ENCODE measurements around the gene YY2. TPM values are rescaled to one million over a fixed set of nuclear protein-coding genes. Genes with fewer than 3 reads are reported as not detected.

The YY2 gene
- total and polyA plus RNA-seq, 12 donors: 1.2 to 3.7 (median 1.8) TPM

GRCh38 chrX:21883258-21883657 is 27.5 kb downstream of the YY2 start:
- Histone ChIP-seq H3K4me1 (replicated peaks in 1 of 2) (no peaks in the 10 kb centered on the region), H3K36me3 (replicated peaks in 1 of 2) (no peaks in the 10 kb centered on the region), H3K4me3 (no peak overlapping the region), H3K27me3 (no peaks in the 10 kb centered on the region), H3K27ac (peak overlapping the region in 2 of 5 donors; percentile 27 to 47), H3K9me3 (replicated peaks in 1 of 3) (no peaks in the 10 kb centered on the region)
- 38 to 75% (median 65%) methylated on average over 5 of the region's 5 CpGs for WGBS, 4 donors
- TF ChIP-seq POLR2A (IDR thresholded peaks at IDR 0.05) (no peak), CTCF (IDR thresholded peaks at IDR 0.05) (no peak)
- DNase-seq: peak in 5 of 7 donors; percentile 20 to 40 (median 28)
- intact Hi-C loops (cut with DNase I): no loop called here

- 71 to 100% (median 80%) methylated on average over 1 of the region's 1 CpG for WGBS, 4 donors
- Histone ChIP-seq H3K27me3 (no peaks in the 10 kb centered on the region), H3K4me1 (replicated peaks in 1 of 2) (no peaks in the 10 kb centered on the region), H3K27ac (no peak overlapping the region), H3K4me3 (no peak overlapping the region), H3K36me3 (replicated peaks in 1 of 2) (no peaks in the 10 kb centered on the region), H3K9me3 (replicated peaks in 1 of 3) (no peaks in the 10 kb centered on the region)
- intact Hi-C loops (cut with DNase I): no loop called here
- TF ChIP-seq POLR2A (IDR thresholded peaks at IDR 0.05) (no peak), CTCF (IDR thresholded peaks at IDR 0.05) (no peak)
- no peak for DNase-seq
These were observed 29.8 kb downstream of the YY2 start for GRCh38 chrX:21885568-21885967.

GRCh38 chrX:21905313-21905712 is 49.5 kb downstream of the YY2 start:
- H3K4me1 ChIP-seq (replicated peaks in 1 of 2): no peaks in the 10 kb centered on the region
- H3K27ac ChIP-seq: no peak overlapping the region
- WGBS, 4 donors: 47 to 65% (median 60%) methylated on average over 2 of the region's 2 CpGs
- TF ChIP-seq CTCF (IDR thresholded peaks at IDR 0.05): no peak
- TF ChIP-seq POLR2A (IDR thresholded peaks at IDR 0.05): no peak
- no peak overlapping the region for H3K4me3 ChIP-seq
- no peaks in the 10 kb centered on the region for H3K27me3 ChIP-seq
- H3K9me3 ChIP-seq (replicated peaks in 1 of 3): no peaks in the 10 kb centered on the region
- DNase-seq: no peak
- no peaks in the 10 kb centered on the region for H3K36me3 ChIP-seq (replicated peaks in 1 of 2)
- intact Hi-C loops (cut with DNase I): no loop called here

- Histone ChIP-seq H3K27ac (no peak overlapping the region), H3K36me3 (replicated peaks in 1 of 2) (no peaks in the 10 kb centered on the region), H3K9me3 (replicated peaks in 1 of 3) (no peaks in the 10 kb centered on the region), H3K27me3 (no peaks in the 10 kb centered on the region), H3K4me1 (replicated peaks in 1 of 2) (no peaks in the 10 kb centered on the region), H3K4me3 (no peak overlapping the region)
- WGBS, 4 donors: 63 to 95% (median 85%) methylated on average over 3 of the region's 3 CpGs
- TF ChIP-seq CTCF (IDR thresholded peaks at IDR 0.05): no peak
- TF ChIP-seq POLR2A (IDR thresholded peaks at IDR 0.05): no peak
- intact Hi-C loops (cut with DNase I): no loop called here
- no peak for DNase-seq
These were observed 50.2 kb downstream of the YY2 start for GRCh38 chrX:21905953-21906352.
